GM15510 (cell line): ENCODE measurements around the gene MDM1.

Experiments
- POLR2A ChIP-seq: IDR thresholded peaks from 3 replicates; pipeline ENCODE4 v1.6.1; 2011; ENCODE audit warnings: borderline replicate concordance; ENCODE audit not compliant: insufficient read length; ENCODE audit errors: extremely low read depth

The MDM1 gene

DNA sequence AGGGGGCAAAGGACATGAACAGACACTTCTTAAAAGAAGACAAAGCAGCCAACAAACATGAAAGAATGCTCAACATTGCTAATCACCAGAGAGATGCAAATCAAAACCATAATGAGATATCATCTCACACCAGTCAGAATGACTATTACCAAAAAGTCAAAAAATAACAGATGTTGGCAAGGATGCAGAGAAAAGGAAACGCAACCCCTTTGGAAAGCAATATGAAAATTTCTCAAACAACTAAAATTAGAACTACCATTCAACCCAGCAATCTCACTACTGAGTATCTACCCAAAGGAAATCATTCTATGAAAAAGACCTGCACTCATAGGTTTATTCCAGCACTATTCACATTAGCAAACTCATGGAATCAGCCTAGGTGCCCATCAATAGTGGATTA, 25.6 kb downstream of the MDM1 start:
- no peak for TF ChIP-seq POLR2A

DNA sequence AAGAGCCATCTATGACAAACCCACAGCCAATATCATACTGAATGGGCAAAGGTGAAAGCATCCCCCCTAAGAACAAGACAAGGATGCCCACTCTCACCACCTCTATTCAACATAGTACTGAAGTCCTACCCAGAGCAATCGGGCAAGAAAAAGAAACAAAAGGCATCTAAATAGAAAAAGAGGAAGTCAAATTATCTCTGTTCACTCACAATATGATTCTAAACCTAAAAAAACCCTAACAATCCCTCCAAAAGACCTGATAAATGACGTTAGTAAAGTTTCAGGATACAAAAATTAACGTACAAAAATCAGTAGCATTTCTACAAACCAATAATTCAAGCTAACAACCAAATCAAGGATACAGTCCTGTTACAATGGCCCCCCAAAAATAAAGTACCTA, 26.9 kb downstream of the MDM1 start:
- no peak for TF ChIP-seq POLR2A

DNA sequence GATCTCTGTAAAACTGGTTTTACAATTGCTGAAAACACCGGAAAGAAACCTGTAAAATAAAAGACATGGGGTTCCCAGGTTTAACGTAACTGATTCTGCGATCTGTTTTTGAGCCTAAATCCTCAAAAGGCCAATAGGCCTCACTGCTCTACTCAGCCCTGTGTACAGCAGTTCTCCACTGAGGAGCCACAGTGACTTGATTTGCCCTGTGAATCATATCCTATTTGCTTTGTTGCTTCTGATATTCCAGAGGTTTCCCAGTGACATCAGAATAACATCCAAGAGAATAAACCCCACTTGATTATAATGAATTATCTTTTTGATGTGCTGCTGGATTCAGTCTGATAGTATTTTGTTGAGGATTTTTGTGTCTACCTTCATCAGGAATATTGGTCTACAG, 27.5 kb downstream of the MDM1 start:
- no peak for TF ChIP-seq POLR2A

DNA sequence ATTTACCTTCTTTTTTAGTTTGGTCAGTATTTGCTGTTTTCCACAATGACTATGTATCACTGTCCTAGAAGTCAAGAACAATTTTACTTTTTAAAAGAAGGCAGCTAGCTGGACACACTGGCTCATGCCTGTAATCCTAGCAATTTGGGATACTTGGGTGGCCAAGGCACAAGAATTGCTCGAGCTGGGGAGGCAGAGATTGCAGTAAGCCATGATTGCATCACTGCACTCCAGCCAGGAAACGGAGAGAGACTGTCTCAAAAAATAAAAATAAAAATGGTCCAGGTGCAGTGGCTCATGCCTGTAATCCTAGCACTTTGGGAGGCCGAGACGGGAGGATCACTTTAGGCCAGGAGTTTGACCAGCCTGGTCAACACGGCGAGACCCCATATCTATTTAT, 28.3 kb downstream of the MDM1 start:
- no peak for TF ChIP-seq POLR2A

DNA sequence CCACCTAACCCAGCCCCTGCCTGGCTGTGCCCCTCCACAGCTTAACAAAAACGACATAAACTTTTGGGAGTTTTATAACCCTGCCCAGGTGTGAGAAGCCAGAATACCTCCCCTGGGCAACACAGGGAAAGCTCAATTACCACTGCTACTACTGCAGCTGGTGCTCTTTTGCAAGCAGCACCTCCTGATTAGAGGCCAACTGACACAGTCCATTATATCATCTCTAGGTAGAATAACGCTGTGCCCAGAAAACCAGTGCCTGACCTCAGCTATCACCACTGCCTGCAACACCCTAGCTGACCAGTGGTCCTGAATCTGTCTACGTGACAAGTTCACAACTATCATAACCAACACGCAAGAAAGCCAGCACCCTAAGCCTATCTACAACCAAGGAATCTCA, 34.2 kb downstream of the MDM1 start:
- TF ChIP-seq POLR2A: no peak

DNA sequence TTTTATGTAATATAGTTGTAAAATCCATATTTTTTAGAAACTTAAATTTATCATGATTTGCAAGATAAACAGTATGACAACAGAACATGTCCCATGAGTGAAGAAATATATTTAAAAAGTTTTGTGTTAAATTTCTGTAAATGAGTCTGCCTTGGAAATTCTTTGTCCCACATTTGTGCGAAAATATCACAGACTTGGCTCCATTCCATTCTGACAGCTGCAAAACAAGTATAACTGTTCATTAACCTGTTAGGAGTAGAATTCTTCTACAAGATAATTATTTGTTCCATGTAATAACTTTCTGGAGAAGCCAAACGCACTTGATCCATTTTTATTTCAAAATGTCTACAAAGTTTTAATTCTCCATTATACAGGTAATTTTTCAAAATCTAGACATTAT, 37.9 kb downstream of the MDM1 start:
- no peak for TF ChIP-seq POLR2A

DNA sequence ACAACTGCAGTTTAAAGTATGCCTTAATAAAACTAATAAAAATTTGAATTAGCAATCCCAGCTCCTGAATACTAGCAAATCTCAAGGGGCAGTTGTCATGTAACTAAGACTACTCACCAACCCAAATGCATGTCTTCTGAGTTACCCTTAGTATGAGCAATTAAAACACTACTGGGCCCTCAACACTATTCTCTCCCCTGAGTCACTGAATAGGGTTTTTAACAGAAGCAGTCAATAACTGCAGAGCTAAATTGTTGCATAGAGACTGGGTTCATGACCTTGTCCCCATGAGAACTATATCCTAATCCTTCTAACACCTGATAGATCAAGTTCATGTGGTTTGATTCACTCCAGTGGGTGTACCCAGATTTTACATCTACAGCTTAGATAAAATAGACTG, 38.8 kb downstream of the MDM1 start:
- no peak for TF ChIP-seq POLR2A

DNA sequence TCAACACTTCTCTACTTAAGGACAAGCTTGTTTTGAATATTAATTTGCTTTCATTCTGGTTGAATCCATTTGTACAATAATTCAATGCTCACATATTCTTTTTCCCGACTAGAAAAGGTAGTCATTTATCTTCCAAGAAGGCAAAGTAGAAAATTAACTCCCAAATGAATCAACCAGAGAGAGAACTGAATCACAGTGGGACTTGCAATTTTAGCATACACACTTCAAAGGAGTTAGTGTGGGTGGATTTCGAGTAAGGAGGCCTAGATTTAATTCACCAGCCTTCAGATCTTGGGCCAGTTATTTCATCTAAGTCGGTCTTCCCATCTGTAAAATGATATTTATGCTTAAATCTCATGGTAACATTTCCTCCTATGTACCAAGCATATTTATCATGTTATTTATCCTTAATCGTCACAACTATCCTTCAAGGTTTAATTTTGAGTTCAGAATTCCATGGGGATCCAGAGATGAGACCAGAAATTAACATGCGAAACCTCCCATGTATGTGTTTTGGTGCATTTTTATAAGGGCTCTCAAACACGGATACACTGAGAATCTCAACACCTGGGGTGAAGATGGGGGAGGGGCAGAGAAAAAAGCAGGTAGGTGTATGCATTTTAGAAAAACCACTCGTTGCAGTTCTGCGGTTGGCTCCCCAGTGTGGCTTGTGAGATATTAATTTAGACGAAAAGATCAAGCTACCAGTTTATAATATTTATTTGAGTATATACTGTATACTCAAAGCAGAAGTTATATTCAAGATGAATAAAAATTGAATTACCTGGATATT, 39.8 kb downstream of the MDM1 start:
- no peak for TF ChIP-seq POLR2A

DNA sequence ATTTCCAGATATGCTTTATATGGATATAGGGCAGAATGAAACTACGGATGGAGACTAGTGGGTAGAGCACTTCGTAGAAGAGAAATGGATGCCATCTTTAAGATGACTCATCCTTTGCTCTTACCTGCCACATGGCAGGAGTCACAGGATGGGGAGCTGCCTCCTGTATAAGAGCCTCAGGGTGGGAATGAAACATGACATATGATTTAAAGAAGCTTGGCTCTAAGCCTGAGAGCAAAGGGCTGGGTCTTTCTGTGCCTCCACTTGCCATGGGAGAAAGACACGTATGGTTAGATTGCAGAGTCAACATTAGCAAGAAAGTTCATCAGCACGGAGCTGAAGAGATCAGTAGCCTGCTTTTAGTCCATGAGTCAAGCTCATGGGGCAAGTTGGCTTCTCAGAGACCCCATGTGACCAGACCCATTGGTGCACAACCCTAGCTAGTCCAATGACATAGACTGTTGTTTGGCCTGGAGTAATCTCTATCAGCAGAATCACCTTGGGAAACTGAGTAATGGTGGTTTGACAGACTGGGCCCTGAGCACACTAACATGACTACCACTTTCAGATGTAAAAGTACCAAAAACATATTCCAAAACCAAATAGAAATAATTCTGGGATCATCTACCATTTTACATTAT, 40.6 kb downstream of the MDM1 start:
- no peak for TF ChIP-seq POLR2A

DNA sequence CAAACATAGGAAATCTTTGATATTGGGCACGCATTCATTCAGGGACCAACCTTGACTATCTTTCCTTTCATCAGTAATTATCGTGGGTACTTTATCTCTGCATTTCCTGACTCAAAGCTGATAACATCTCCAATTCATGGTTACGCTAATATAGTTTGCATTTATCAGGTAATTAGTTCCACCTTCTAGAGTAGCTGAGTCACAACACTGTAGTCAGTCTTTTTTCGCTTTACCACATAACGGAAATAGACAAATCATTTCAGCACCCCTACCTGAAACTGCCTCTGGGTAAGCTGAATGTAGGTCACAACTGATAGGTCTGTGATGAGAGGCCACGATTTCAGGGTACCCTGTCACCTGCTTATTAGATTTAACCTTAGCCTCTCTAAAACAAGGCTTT, 42.0 kb downstream of the MDM1 start:
- TF ChIP-seq POLR2A: no peak

DNA sequence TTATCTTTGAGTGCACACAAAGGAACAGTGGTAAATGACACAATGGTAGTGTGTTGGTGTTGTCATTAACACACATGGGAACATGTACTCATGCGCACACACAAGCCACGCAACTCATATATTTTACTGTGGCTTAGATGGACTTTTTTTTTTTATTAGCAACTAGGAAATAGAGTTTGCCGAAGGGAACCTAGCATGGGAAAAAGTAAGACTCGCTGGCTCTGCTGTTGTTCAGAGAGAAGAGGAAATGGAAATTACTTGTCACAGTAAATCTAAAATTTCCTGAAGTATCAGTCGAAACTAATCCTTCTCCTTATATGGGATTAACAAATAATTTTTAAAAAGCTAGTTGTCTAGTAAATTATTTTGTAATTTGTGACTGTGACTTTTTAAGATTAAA, 45.1 kb downstream of the MDM1 start:
- no peak for TF ChIP-seq POLR2A

DNA sequence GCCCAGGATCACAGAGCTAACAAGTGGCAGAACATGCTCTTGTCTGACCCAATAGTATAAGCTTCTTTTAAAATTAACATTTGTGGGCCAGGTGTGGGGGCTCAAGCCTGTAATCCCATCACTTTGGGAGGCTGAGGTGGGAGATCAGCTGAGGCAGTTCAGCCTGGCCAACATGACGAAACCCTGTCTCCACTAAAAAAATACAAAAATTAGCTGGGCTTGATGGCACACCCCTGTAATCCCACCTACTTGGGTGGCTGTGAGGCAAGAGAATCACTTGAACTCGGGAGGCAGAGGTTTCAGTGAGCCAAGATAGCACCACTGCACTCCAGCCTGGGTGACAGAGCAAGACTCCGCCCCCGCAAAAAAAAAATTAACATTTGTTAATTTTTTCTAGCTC, 45.8 kb downstream of the MDM1 start:
- TF ChIP-seq POLR2A: no peak

DNA sequence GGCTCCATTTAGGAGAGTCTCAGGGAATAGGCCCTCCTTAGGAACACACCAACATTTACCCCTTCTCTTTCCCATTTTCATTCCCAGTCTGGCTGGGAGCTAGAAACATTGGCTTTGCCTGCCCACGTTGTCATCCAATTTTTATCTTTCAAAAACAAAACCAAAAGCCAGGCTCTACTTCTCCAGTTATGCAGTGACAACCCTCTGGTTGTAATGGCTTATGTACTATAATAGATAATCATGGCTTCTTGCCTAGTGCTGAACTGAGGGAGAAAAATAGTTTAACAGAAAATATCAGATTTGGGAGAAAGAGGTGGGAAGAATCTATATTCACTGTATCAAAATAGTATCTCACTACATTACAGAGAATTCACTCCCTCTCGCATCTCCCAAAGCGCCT, 46.6 kb downstream of the MDM1 start:
- TF ChIP-seq POLR2A: no peak

DNA sequence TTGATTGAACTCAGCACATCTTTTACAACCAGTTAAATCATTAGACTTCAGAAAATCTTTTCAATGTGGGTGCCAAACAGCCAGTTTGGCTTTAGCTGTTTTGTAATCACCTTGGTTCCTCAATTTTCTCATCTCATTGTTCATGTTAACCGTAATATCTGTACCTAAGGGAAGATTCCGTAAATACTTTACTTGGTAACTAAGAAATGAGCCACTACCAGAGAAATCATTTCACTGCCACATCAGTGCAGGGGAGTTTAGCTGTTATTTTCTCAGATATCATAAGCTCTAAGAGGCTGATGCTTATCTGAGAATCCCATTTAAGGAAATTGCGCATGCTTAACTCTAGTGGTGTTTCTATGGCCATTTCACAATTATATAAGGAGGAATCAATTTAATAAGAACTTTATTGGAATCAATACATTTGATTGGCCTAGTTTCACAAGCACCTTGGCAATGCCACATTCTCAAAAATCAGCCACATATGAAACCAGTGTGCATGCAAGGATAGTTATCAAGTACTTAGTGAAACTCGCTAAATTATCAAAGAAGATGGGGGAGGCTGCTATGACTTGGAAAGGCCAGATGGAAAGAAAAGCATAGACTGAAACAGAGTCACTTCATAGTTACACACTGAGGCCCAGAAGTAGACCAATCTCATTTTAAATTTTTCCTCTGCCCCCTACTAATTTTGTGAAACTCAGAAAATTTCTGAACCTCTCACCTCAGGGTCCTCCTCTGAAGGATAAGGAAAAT, 50.7 kb downstream of the MDM1 start:
- TF ChIP-seq POLR2A: no peak

DNA sequence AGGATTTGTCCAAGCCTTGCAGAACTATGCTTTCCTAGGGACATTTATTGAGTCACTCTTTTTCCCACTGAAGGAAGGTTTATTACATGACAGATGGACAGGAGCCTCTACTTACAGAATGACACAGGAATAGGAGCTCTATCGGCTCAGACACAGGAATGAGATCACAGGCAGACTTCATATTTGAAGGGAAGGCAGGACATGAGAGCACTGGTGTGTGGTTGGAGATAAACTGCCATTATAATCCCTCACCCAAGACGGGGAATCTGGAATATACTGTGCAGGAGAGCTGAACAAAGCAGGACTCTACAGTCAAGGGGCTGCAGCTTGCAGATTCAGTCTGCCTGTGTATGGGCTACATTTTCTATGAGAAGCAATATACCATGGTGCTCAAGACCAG, 51.9 kb downstream of the MDM1 start:
- no peak for TF ChIP-seq POLR2A
